GM13976 (cell line): ENCODE measurements around the gene OTX2.

Source experiments
- DNase-seq: peaks from one replicate; pipeline ENCODE4 v3.0.0; 2012; ENCODE audit warnings: low spot score
- in situ Hi-C: fragments of 300-500 bp; cut with MboI; formaldehyde crosslinking; loops from one replicate; pipeline ENCODE4 v1.12.0; 2022; ENCODE audit warnings: low sequenced_read_pairs, mixed read lengths, inconsistent platforms; ENCODE audit not compliant: unreplicated experiment
- TF ChIP-seq, protein P1 (sequence below): IDR thresholded peaks from 2 replicates; pipeline ENCODE4 v1.5.1; 2012; ENCODE audit warnings: borderline replicate concordance, mild to moderate bottlenecking; ENCODE audit not compliant: insufficient read depth; ENCODE audit errors: extremely low read depth, missing control alignments, control extremely low read depth

Gene OTX2

DNA sequence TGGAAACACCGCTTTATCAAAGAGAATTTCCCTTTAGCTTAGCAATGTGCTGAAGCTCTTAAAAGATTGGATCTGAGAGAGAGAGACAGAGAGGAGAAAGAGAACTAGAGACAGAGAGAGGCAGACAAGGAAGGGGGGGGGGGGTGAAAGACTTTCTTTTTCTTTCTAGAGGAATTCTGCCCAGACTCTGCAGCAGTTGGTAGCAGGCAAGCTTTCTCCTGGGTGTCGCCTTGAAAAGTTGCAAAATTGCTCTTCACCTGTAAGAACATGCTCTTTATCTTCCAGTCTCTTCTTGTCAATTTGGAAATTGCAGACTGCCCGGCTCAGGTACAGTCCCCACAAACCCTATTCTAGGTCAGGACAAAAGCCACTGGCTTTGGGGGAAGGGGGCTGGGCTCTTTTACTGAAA, 2.9 kb upstream of the OTX2 start:
- in situ Hi-C loops, result no loop called here
- no peak for DNase-seq
- TF ChIP-seq, protein P1, sequence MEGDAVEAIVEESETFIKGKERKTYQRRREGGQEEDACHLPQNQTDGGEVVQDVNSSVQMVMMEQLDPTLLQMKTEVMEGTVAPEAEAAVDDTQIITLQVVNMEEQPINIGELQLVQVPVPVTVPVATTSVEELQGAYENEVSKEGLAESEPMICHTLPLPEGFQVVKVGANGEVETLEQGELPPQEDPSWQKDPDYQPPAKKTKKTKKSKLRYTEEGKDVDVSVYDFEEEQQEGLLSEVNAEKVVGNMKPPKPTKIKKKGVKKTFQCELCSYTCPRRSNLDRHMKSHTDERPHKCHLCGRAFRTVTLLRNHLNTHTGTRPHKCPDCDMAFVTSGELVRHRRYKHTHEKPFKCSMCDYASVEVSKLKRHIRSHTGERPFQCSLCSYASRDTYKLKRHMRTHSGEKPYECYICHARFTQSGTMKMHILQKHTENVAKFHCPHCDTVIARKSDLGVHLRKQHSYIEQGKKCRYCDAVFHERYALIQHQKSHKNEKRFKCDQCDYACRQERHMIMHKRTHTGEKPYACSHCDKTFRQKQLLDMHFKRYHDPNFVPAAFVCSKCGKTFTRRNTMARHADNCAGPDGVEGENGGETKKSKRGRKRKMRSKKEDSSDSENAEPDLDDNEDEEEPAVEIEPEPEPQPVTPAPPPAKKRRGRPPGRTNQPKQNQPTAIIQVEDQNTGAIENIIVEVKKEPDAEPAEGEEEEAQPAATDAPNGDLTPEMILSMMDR, result no peak

DNA sequence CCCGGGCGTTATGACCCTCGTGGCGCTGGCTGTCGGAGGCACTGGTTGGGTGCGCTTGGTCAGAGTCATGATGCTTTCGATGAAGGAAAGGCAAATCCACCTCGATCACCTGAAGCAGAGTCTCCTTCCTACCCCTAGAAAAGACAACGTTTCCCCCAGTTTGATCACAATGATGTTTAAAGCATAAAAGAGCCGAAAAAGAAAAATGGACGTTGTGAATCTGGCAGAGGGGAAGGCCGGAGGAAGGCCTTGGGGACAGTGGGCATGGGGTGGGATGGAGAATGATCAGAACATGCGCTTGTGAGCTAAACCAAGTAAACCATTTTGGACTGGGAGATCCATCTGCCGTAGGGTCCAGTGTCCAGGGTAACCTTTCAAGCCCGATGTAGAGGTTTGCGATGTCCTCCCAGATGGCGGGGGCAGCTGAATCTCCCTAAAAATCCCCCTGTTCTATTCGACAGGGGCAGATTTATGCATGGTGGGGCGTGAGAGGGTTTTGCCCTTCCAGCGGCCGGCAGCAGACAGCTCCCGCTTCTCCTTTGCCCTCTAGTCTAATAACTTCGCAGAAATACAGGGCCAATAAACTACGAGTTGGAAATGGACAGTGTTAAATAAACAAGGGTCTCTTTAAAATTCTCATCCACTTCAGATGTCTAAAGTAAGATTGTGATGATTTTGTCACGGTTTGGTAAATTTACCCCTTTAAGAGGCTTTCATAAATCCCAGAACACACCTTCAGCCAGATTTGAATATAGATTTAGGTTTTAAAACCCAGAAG, 2.3 kb upstream of the OTX2 start:
- in situ Hi-C loops, result no loop called here
- TF ChIP-seq, protein P1, result no peak
- DNase-seq, result no peak

DNA sequence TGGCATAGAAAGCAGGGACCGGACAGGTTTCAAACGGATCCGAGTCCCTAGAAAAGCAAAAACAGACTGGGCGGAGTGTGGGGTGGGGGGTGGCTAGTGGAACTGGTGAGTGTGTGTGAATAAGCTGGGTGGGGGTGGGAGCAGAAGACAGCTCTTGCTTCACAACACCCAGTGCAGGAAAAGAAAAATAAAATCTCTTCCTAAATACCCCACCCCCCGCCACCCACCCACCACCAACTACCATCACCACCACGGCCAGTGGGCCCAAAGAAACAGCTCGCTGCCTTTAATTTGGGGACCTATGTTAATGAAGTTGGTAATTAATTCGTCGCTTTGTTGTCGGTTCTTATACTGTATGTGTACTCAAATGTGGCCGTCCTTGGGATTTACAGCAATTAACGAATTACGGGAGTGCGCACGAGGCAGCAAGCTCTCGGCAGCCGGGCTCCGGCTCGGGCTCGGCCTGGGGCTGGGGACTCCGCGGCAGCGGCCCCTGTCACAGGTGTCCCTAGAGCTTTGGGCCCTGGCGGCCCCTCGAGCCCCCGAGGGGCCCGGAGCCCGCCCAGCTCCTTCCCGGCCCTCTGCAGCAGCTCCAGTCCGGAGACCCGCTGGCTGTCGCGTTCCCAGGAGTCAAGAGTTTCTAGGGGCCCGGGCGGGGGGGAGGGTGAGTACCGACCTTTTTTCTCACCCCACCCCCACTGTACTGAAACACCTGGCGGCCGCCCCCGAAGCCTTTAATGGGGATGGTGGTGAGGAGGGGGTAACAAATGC, 1.5 kb upstream of the OTX2 start:
- in situ Hi-C loops, result no loop called here
- TF ChIP-seq, protein P1, result no peak

DNA sequence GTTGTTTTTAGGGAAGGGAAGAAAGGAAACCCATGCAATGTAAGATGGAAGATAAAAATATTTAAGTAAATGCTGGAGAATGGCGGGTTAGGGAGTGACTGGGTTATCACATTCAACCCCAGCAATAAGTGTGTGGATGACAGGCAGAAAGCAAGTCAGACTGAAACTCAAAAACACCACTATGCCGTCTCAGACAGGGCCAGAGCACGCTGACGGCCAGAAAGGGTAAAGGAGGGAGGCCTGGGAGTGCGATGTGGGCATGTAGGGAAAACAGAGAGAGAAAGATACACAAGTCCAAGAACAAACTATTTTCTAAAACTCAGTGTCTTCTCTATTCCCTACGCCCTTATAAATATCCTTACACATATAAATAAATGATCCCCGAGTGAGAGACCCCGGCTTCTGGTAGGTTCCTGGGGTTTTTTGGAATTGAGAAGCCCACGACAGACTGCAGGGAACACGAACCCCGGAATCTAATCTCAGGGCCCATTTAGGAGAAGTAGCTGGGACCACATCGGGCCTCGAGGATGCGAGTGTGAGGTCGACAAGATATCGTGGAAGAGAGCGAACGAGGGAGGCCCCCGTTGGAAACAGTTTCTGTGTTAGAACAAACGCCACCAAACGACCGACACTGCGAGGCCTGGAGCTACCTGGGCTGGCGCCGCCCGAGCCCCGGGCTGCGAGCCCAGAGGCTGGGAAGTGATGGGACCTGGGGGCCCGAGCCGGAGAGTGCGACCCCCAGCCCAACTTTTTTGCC, 735 bp upstream of the OTX2 start:
- no peak for DNase-seq
- in situ Hi-C loops, result no loop called here
- TF ChIP-seq, protein P1, result no peak

More for the DNA sequence above, 1.5 kb upstream of the OTX2 start:
- DNase-seq, result no peak

DNA sequence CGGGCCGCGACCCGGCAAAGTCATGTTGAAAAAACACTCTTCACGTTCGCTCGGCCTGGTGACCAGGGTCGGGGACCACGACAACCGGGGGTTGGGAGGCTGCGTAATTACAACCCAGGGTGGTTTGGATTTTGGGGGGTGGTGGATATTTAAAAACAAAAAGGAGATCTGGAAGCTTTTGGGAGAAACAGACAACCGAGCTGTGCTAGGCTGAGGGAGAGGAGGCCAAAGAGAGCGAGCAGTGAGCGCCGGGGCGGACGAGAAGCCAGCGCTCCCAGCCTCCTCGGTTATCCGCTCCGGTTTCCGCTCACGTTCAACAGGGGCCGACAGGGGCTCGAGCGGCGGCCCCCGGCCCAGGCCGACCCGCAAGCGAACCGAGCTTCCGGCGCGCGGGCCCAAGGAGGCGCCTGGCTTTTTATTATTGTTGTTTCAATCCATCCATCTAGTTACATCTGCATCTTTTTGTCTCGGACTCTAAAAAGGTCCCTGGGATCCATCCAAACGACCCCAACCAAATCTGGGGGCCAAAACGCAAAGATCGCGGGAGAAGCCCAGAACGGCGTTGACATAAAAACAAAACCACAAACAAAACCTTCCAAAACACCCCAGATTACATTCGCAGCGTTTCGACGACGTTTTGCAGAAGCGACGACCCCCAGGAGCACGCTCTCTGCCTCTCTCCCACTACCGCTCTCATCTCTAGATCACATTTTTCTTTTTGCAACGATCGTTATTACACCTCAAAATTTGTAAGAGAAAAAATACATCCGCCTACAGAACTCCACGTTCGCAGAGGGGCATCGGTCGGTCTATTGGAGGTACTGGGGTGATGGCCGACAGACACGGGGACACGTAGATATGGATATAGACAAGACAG, 771 bp downstream of the OTX2 start:
- in situ Hi-C loops, result no loop called here

More for the DNA sequence above, 771 bp downstream of the OTX2 start:
- TF ChIP-seq, protein P1, result no peak
- DNase-seq, result no peak
